CD14-positive monocyte (primary cell): ENCODE measurements around the gene LSM3. TPM values are rescaled to one million over a fixed set of nuclear protein-coding genes. Genes with fewer than 3 reads are reported as not detected.

Experiments
- DNase-seq, 3 donors: peaks; one replicate each; pipeline ENCODE4 v3.0.0-alpha.2; 2011 to 2022
- H2AFZ ChIP-seq: 2 replicates; pipeline ENCODE4 v1.6.0; 2012; ENCODE audit warnings: mild to moderate bottlenecking, low read depth, low read length, inconsistent platforms; ENCODE audit not compliant: insufficient read depth, poor library complexity, severe bottlenecking
- H3K27ac ChIP-seq, 2 donors: 1 replicate in 1 of 2; 2 replicates in 1 of 2; pipeline ENCODE4 v1.5.1; 2012 to 2013; ENCODE audit warnings: low read length in 2 of 2, control low read depth in 1 of 2, inconsistent platforms in 1 of 2, low read depth in 1 of 2, mild to moderate bottlenecking in 1 of 2
- H3K27me3 ChIP-seq, 2 donors: one replicate each; pipeline versions ENCODE4 v1.6.0 to v1.6.1; 2011 to 2013; ENCODE audit warnings: low read length in 2 of 2; ENCODE audit not compliant: control insufficient read depth in 2 of 2, insufficient read depth in 2 of 2
- H3K36me3 ChIP-seq, 2 donors: replicated peaks in 1 of 2; 1 replicate in 1 of 2; 2 replicates in 1 of 2; pipeline versions ENCODE4 v1.5.1 to v1.6.1; 2012 to 2013; ENCODE audit warnings: low read length in 2 of 2, control low read depth in 1 of 2, inconsistent platforms in 1 of 2, mild to moderate bottlenecking in 1 of 2; ENCODE audit not compliant: insufficient read depth in 2 of 2, control insufficient read depth in 1 of 2
- H3K4me1 ChIP-seq, 2 donors: 1 replicate in 1 of 2; 2 replicates in 1 of 2; pipeline versions ENCODE4 v1.5.1 to v1.6.1; 2012 to 2013; ENCODE audit warnings: low read length in 2 of 2, control low read depth in 1 of 2, inconsistent platforms in 1 of 2, mild to moderate bottlenecking in 1 of 2, moderate library complexity in 1 of 2; ENCODE audit not compliant: insufficient read depth in 2 of 2, control insufficient read depth in 1 of 2
- H3K4me2 ChIP-seq: replicated peaks from 2 replicates; pipeline ENCODE3; 2012; ENCODE audit warnings: low read length, moderate library complexity, mild to moderate bottlenecking; ENCODE audit not compliant: poor library complexity, severe bottlenecking; ENCODE audit errors: extremely low read depth
- H3K4me3 ChIP-seq, 3 experiments: fragments of 200-600 bp in 1 of 3; sonication (generic) in 1 of 3; replicated peaks in 1 of 3; 1 replicate in 2 of 3; 2 replicates in 1 of 3; pipeline ENCODE4 v1.5.1; 2011 to 2013; ENCODE audit warnings: low read length in 3 of 3, mild to moderate bottlenecking in 3 of 3, control low read depth in 2 of 3, low read depth in 2 of 3, inconsistent platforms in 1 of 3, moderate library complexity in 1 of 3
- H3K79me2 ChIP-seq: 2 replicates; pipeline ENCODE4 v1.6.0; 2012; ENCODE audit warnings: mild to moderate bottlenecking, control low read depth, inconsistent platforms, low read length, moderate library complexity; ENCODE audit not compliant: insufficient read depth
- H3K9ac ChIP-seq: 2 replicates; pipeline ENCODE4 v1.6.0; 2017; ENCODE audit warnings: low read length, mild to moderate bottlenecking; ENCODE audit not compliant: insufficient read depth, poor library complexity, severe bottlenecking
- H3K9me3 ChIP-seq, 2 donors: replicated peaks in 1 of 2; 1 replicate in 1 of 2; 2 replicates in 1 of 2; pipeline versions ENCODE4 v1.5.1 to v1.6.1; 2012 to 2013; ENCODE audit warnings: low read length in 2 of 2, control low read depth in 1 of 2; ENCODE audit not compliant: control insufficient read depth in 1 of 2, insufficient read depth in 1 of 2
- H4K20me1 ChIP-seq: 2 replicates; pipeline ENCODE4 v1.6.0; 2012; ENCODE audit warnings: mild to moderate bottlenecking, low read length, control low read depth, moderate library complexity; ENCODE audit not compliant: insufficient read depth
- H3K27ac Mint-ChIP-seq, 7 donors: one replicate each; pipeline ENCODE4 v1.8.0; 2020; ENCODE audit warnings: mild to moderate bottlenecking in 7 of 7, mixed read lengths in 7 of 7, moderate library complexity in 6 of 7, inconsistent platforms in 2 of 7
- H3K27me3 Mint-ChIP-seq, 3 donors: one replicate each; pipeline ENCODE4 v1.8.0; 2021 to 2022; ENCODE audit warnings: low read depth in 3 of 3, mild to moderate bottlenecking in 3 of 3, mixed read lengths in 3 of 3, moderate library complexity in 3 of 3, inconsistent platforms in 1 of 3
- H3K36me3 Mint-ChIP-seq, 2 donors: one replicate each; pipeline ENCODE4 v1.8.0; 2020; ENCODE audit warnings: mixed read lengths in 2 of 2, inconsistent platforms in 1 of 2, mild to moderate bottlenecking in 1 of 2
- H3K4me1 Mint-ChIP-seq: one replicate; pipeline ENCODE4 v1.8.0; 2020; ENCODE audit warnings: mild to moderate bottlenecking, mixed read lengths
- H3K4me3 Mint-ChIP-seq, 2 donors: one replicate each; pipeline ENCODE4 v1.8.0; 2020; ENCODE audit warnings: mild to moderate bottlenecking in 2 of 2, mixed read lengths in 2 of 2, moderate library complexity in 1 of 2
- H3K9me3 Mint-ChIP-seq, 7 donors: one replicate each; pipeline ENCODE4 v1.8.0; 2020 to 2022; ENCODE audit warnings: mixed read lengths in 7 of 7, mild to moderate bottlenecking in 6 of 7, moderate library complexity in 6 of 7, inconsistent platforms in 2 of 7
- WGBS: methylation state at CpG from one replicate; pipeline ENCODE4 v1.1.5; 2013; ENCODE audit warnings: missing lambda C conversion rate; ENCODE audit not compliant: insufficient coverage; 5-methylcytosine and 5-hydroxymethylcytosine counted together
- intact Hi-C, 2 donors: fragments of 100-400 bp; cut with micrococcal nuclease; formaldehyde crosslinking; loops; one replicate each; pipeline versions ENCODE4 v1.15.0 to v1.15.1; 2023
- polyA plus RNA-seq, 3 donors: library from polyadenylated mRNA; depleted of rRNA in 1 of 3; unstranded in 2 of 3; stranded (reverse) in 1 of 3; fragments of 300-500 nt in 2 of 3; fragments of >200 nt in 1 of 3; fragmentation: Illumina TruSeq in 2 of 3; gene quantifications; 1 replicate in 2 of 3; 2 replicates in 1 of 3; pipeline ENCODE4 v1.2.3, GENCODE V29; 2012 to 2021
- TF ChIP-seq, protein P1 (sequence below): fragments of 200-600 bp; IDR thresholded peaks from one replicate; pipeline ENCODE4 v1.8.0; 2022; ENCODE audit warnings: antibody characterized with exemption, mild to moderate bottlenecking

The LSM3 gene
- polyA plus RNA-seq, 3 donors = 4.1 to 23.2 (median 19.8) TPM

DNA sequence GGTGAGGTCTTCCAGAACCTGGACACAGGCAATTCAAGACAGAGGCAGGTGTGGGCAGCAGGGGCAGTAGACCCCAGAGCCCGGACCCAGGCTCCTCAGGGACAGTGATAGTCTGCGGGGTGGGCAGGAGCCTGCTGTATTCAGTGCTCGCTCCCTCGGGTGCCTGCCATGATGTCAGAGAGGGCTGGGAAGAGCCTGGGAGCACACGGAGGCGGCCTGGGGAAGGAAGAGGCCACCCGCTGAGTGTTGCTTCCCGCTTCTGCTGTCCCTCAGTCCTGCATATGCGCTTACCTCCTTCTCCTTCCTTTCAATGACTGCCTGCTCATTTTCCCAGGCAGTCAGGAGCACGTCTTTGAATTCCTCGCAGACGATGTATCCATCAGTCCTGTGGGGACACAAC lies 31.0 kb upstream of the LSM3 start:
- TF ChIP-seq, protein P1, sequence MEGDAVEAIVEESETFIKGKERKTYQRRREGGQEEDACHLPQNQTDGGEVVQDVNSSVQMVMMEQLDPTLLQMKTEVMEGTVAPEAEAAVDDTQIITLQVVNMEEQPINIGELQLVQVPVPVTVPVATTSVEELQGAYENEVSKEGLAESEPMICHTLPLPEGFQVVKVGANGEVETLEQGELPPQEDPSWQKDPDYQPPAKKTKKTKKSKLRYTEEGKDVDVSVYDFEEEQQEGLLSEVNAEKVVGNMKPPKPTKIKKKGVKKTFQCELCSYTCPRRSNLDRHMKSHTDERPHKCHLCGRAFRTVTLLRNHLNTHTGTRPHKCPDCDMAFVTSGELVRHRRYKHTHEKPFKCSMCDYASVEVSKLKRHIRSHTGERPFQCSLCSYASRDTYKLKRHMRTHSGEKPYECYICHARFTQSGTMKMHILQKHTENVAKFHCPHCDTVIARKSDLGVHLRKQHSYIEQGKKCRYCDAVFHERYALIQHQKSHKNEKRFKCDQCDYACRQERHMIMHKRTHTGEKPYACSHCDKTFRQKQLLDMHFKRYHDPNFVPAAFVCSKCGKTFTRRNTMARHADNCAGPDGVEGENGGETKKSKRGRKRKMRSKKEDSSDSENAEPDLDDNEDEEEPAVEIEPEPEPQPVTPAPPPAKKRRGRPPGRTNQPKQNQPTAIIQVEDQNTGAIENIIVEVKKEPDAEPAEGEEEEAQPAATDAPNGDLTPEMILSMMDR = no peak
- Histone ChIP-seq H3K4me2 (no peak overlapping the region), H3K27ac (peak overlapping the region in 1 of 2 donors; percentile 100), H3K9me3 (no peaks in the 10 kb centered on the region), H3K9ac (no peak overlapping the region), H3K27me3 (no peaks in the 10 kb centered on the region), H3K36me3 (peaks cover 26 to 40% of the 10 kb centered on the region in 2 donors), H3K4me1 (peaks cover 44 to 51% of the 10 kb centered on the region in 2 donors), H4K20me1 (no peaks in the 10 kb centered on the region), H3K4me3 (no peak overlapping the region), H2AFZ (no peak overlapping the region), H3K79me2 (no peaks in the 10 kb centered on the region)
- H3K27me3 Mint-ChIP-seq = peaks cover 0 to 4% (median 0%) of the 10 kb centered on the region in 3 donors
- H3K9me3 Mint-ChIP-seq = no peaks in the 10 kb centered on the region
- peaks cover 44% of the 10 kb centered on the region for H3K4me1 Mint-ChIP-seq
- intact Hi-C loops = loop anchor here in 1 of 2 donors (2.0 kb wide), 1 partner anchor 21 kb away; no protein-coding TSS in a partner anchor
- no peak for DNase-seq
- peak overlapping the region; percentile 46 to 100 (median 100) for H3K27ac Mint-ChIP-seq
- WGBS = 82% methylated on average over 9 of the region's 12 CpGs
- H3K36me3 Mint-ChIP-seq = peaks cover 55 to 56% of the 10 kb centered on the region in 2 donors
- no peak overlapping the region for H3K4me3 Mint-ChIP-seq

DNA sequence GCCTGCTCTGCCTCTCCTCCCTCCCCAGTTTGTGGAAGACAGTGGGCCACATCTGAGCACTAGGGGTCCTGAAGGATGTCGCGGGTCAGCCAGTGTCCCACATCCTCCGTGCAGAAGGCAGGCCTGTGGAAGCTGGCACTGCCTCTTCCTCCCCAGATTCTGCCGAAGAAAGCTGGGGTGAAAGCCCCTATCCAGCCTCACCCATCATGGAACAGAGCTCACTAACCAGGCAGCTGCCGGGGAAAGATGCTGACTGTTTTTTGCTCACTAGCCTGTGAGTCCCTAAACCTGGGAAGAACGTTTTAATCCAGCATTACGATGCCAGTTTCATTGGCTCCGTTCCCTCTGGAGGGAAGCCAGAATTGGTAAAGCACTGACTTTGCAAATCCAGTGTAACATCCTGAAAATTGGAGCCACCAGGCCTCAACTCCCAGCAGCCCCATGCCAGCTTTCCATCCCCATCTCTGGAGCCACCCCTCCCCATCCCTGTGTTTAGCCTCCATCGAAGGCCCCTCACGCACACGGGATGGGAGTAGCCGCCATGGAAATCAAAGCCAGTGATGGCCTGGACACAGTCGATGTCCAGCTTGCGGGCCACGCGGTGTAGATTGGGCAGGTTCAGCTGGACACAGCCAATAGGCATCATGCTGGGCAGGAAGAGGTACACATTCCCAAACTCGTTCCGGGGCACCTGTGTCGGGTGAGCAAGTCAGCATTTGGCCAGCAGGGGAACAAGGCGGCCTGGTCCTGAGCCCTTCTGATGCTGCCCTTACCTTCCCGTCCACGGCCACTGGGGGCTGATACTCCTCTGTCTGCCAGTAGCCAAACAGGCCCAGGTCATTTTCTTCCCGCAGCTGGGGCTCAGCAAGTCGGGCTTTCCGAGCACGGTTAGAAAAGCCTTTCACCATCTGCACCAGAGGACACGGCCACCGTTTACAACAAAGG lies 30.3 kb upstream of the LSM3 start:
- whole genome bisulfite sequencing = 93% methylated on average over 25 of the region's 28 CpGs
- Histone ChIP-seq H3K4me1 (peaks cover 41 to 44% of the 10 kb centered on the region in 2 donors), H4K20me1 (no peaks in the 10 kb centered on the region), H3K36me3 (peaks cover 26 to 46% of the 10 kb centered on the region in 2 donors), H3K4me3 (no peak overlapping the region), H2AFZ (no peak overlapping the region), H3K9ac (no peak overlapping the region), H3K9me3 (no peaks in the 10 kb centered on the region), H3K27me3 (no peaks in the 10 kb centered on the region), H3K27ac (peak overlapping the region in 1 of 2 donors; percentile 100), H3K79me2 (no peaks in the 10 kb centered on the region), H3K4me2 (no peak overlapping the region)
- Mint-ChIP-seq H3K27ac (peak overlapping the region in 6 of 7 donors; percentile 82 to 100 (median 100)), H3K36me3 (peaks cover 56 to 61% of the 10 kb centered on the region in 2 donors), H3K27me3 (peaks cover 0 to 4% (median 0%) of the 10 kb centered on the region in 3 donors), H3K9me3 (no peaks in the 10 kb centered on the region), H3K4me1 (peaks cover 41% of the 10 kb centered on the region), H3K4me3 (no peak overlapping the region)
- no peak for DNase-seq
- intact Hi-C loops = no loop called here
- TF ChIP-seq, protein P1 = no peak
